RKO (cell line): ENCODE measurements around the gene NLE1.
"Not testable (repeated sequence)": the region's sequence is repeated elsewhere in the genome, so short reads cannot be mapped to it uniquely, and the experiment has no call there.

Experiments used
- DNase-seq: peaks from one replicate; pipeline ENCODE4 v3.0.0-alpha.2; 2016; ENCODE audit warnings: low spot score

Gene NLE1

DNA sequence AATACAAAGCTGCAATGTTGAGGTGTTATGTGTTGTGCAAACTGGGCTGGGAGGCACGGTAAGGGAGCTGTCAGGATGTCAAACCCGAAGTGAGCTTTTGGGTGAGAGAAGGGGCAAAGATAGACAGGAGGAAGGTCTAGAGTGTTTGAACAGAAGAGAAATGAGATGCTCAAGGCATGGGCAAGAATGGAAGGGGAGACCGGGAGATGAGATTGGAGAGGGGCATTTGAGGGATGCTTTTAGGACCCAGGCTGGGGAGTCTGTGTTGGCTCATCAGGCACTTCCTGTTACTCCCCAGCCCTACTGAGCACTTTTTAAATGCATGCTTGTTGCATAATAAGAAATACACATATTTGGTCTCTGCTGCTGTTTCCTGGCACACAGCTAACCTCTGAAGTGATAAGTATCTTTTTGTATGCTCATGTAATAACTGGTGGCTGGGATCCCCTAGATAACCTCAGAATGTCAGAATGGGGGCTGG lies 19.2 kb upstream of the NLE1 start:
- DNase-seq, result no peak

GRCh38 chr17:35160354-35161201 lies 18.5 kb upstream of the NLE1 start:
- DNase-seq, result no peak

DNA sequence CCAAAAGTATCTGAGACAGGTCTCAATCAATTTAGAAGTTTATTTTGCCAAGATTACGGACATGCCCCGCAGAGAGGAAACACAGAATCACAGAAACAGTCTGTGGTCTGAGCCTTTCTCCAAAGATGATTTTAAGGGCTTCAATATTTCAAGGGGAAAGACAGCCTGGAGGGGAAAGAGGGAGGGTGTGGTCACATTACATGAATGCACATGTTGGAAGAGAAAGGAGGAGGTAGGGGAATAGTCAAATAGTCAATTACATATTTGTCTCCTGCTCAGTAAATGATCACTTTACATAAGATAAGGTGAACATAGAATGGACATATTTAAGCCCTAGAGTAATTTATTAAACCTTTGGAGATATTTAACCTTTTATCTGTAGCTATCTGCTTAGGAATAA lies 17.8 kb upstream of the NLE1 start:
- DNase-seq, result no peak

DNA sequence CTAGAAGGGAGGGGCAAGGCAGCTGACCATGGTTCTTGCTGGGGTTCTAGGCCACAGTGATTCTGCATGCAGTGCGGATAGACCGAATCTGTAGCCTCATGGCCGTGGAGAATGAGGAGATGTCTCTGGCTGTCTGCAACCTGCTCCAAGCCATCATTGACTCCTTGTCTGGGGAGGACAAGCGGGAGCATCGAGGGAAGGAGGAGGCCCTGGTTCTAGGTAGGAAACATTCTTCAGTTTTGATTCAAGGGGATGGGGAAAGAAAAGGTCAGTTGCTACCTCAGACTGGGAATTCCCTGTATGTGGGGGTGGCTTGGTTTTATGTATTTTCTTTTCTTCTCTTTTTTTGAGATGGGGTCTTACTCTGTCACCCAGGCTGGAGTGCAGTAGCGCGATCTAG lies 13.1 kb upstream of the NLE1 start:
- DNase-seq, result no peak

- DNase-seq, result no peak
Observed at GRCh38 chr17:35154196-35155165, 12.4 kb upstream of the NLE1 start.

GRCh38 chr17:35152421-35153140 lies 10.5 kb upstream of the NLE1 start:
- no peak for DNase-seq

GRCh38 chr17:35151080-35151479 lies 9.0 kb upstream of the NLE1 start:
- DNase-seq, result not testable (repeated sequence)

DNA sequence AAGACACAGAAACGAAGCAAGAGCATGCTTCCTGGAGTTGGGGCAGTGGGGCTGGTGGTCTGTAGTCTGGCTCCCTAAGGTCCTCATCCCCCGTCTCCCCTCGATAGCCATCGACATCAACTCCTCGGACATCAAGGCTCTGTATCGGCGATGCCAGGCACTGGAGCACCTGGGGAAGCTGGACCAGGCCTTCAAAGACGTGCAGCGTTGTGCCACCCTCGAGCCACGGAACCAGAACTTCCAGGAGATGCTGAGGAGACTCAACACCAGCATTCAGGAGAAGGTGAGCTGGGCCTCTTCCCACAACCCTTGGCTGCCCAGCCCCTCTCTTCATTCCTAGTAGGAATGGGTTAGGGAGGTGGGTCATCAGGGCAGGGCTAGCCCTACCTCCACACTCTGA lies 7.8 kb upstream of the NLE1 start:
- no peak for DNase-seq

GRCh38 chr17:35148144-35148543 lies 6.0 kb upstream of the NLE1 start:
- DNase-seq, result no peak

- DNase-seq, result no peak
Observed at GRCh38 chr17:35147375-35147905, 5.3 kb upstream of the NLE1 start, which contains the start of gene UNC45B. TSS of gene UNC45B (plus strand) at chr17:35147817. CDS start at chr17:35148264, 447 bp downstream.

DNA sequence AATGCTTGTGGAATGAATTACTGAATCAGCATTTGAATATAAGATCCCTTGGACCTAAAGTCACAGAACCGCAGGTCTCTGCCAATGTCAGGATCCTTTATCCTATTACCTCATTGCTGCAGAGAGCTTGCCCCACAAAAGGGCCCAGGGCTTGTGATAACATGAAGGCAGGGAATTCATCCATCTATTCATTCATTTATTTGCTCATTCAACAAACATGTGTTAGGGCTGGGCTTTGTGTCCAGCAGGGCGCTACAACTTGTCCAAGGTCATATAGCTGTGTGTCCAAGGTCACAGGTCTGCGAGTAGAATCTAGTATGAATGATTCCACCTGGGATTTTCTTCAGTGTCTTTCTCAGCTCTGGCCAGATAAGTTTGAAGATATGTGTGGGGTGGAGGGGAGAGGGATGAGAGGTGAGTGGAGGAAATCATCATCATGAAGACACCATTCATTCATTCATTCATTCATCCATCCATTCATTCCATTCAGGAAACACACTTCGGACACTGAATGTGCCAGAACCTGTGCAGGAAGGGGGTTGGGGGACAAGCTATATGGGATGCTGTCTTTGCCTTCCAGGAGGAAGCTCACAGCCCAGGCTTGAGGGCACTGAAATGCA lies 4.2 kb upstream of the NLE1 start:
- DNase-seq, result no peak

GRCh38 chr17:35144840-35145239 lies 2.7 kb upstream of the NLE1 start:
- DNase-seq, result no peak

DNA sequence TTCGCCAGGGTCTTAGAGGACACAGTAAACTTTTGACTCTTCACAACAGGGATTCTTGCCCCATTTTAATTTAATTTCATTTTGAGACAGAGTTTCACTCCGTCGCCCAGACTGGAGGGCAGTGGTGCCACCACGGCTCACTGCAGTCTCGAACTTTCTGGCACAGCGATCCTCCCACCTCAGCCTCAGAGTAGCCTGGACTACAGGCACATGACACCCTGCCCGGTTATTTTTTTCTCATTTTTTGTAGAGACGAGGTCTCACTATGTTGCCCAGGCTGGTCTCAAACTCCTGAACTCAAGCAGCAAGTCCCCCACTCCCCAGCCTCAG lies 329 bp upstream of the NLE1 start:
- DNase-seq, result no peak

GRCh38 chr17:35138218-35138617 lies 3.9 kb downstream of the NLE1 start:
- no peak for DNase-seq

- DNase-seq, result no peak
Observed at GRCh38 chr17:35135322-35135721, 6.8 kb downstream of the NLE1 start.

DNA sequence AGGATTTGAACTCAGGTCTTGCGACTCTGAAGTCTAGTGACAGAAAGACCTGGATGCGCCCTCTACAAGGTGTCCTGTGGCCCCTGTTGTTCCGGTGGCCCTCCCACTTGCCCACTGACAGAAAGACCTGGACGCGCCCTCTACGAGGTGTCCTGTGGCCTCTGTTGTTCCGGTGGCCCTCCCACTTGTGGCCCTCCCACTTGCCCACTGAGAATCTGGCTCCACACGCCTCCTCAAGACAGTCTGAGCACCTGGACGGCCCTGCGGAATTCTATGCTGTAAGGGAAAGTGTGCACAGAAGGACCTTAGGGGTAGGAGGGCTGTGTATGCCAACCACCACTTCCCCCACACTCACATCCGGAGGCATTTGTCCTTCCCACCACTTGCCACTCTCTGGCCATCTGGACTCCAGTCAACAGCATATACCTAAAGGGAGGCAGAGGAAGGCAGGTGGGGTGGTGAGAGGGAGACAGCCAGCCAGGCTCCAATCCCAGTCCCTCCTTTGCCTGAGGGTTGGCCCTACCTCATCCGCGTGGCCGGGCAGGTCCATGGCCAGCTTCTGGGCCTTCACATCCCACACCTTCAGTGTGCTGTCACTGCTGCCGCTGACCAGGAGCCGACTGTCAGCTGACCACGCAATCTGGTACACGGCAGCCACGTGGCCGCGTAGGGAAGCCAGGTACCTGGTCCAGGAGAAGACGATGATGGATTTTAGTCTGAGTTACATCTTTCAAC lies 9.1 kb downstream of the NLE1 start:
- no peak for DNase-seq

DNA sequence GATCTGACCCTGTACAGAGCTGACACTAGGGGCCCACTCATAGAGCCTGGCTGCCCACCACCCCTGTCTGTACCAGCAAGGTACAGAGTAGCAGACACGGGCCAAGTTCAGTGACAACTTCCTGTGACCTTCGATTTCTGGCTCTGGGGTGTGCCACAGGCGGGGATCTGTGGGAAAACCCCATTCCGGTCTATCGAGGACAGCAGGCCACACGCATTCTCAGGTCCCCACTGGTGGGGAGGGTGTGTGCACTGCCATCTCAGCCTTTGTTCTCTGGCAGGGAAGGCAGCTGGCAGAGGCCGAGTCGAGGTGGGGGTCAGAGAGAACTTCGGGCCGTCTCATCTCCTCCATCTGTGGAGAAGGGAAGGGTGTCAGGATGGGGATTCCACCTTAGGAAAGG lies 10.0 kb downstream of the NLE1 start:
- no peak for DNase-seq

DNA sequence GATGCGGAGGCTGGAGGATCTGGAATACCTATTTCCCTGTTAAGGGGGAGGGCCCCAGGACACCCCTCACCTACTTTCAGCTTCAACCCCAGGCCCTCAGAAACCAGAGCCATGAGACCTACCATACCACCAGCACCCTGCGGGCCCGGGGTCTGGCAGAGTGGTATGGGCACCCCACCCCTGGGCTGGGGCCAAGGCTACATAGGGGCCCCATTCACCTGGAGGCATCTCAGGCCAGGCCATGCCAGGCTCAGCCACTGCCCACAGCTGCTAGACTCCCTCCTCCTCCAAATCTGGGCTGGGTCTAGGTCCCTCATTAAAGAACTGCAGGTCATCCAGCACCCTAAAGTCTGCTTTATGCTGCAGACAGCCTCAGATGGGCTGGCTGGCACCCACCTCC lies 11.7 kb downstream of the NLE1 start:
- no peak for DNase-seq

GRCh38 chr17:35129973-35130351 lies 12.1 kb downstream of the NLE1 start:
- DNase-seq, result peak; percentile 33

- no peak for DNase-seq
Observed at GRCh38 chr17:35129154-35129972, 12.7 kb downstream of the NLE1 start.
